CD4-positive, alpha-beta memory T cell (primary cell): ENCODE measurements around the gene PLGRKT. TPM values are rescaled to one million over a fixed set of nuclear protein-coding genes. Genes with fewer than 3 reads are reported as not detected.

Source experiments
- CTCF ChIA-PET: fragments of 350-600 bp; sonication (Branson Sonifier 250); formaldehyde crosslinking; loops from one replicate; lab custom pipeline; 2021; ENCODE audit warnings: inconsistent platforms; ENCODE audit not compliant: partially characterized antibody; lab: Charles Lee
- POLR2A ChIA-PET: fragments of 350-600 bp; sonication (Branson Sonifier 250); formaldehyde crosslinking; loops from one replicate; lab custom pipeline; 2021; ENCODE audit not compliant: partially characterized antibody; lab: Charles Lee
- DNase-seq, 5 donors: peaks; one replicate each; pipeline versions ENCODE4 v3.0.0 to v3.0.0-alpha.2; 2020 to 2022; ENCODE audit warnings: mixed read lengths in 1 of 5
- H3K27ac ChIP-seq: one replicate; pipeline ENCODE4 v1.7.0; 2013; ENCODE audit warnings: low read depth, low read length
- H3K27me3 ChIP-seq: 2 replicates; pipeline ENCODE4 v1.7.0; 2013; ENCODE audit warnings: mild to moderate bottlenecking, low read length, moderate library complexity; ENCODE audit not compliant: insufficient read depth
- H3K36me3 ChIP-seq: 2 replicates; pipeline ENCODE4 v1.7.0; 2013; ENCODE audit warnings: mild to moderate bottlenecking, low read length, moderate library complexity; ENCODE audit not compliant: insufficient read depth
- H3K4me1 ChIP-seq: 2 replicates; pipeline ENCODE4 v1.7.0; 2013; ENCODE audit warnings: mild to moderate bottlenecking, low read length, moderate library complexity; ENCODE audit not compliant: insufficient read depth
- H3K4me3 ChIP-seq, 2 donors: one replicate each; pipeline ENCODE4 v1.7.0; 2013; ENCODE audit warnings: low read length in 2 of 2, mild to moderate bottlenecking in 1 of 2
- H3K9me3 ChIP-seq, 2 donors: one replicate each; pipeline ENCODE4 v1.7.0; 2013; ENCODE audit warnings: low read length in 2 of 2, control low read depth in 1 of 2; ENCODE audit not compliant: control insufficient read depth in 1 of 2
- H3K27ac Mint-ChIP-seq, 7 donors: one replicate each; pipeline ENCODE4 v1.8.0; 2020 to 2021; ENCODE audit warnings: mixed read lengths in 7 of 7, mild to moderate bottlenecking in 6 of 7, inconsistent platforms in 3 of 7, moderate library complexity in 3 of 7
- H3K27me3 Mint-ChIP-seq, 2 donors: one replicate each; pipeline ENCODE4 v1.8.0; 2020 to 2021; ENCODE audit warnings: mixed read lengths in 2 of 2
- H3K36me3 Mint-ChIP-seq, 2 donors: one replicate each; pipeline ENCODE4 v1.8.0; 2020 to 2021; ENCODE audit warnings: mixed read lengths in 2 of 2, inconsistent platforms in 1 of 2, mild to moderate bottlenecking in 1 of 2
- H3K4me1 Mint-ChIP-seq, 4 donors: one replicate each; pipeline ENCODE4 v1.8.0; 2020 to 2021; ENCODE audit warnings: mixed read lengths in 4 of 4, mild to moderate bottlenecking in 1 of 4
- H3K4me3 Mint-ChIP-seq, 8 donors: one replicate each; pipeline ENCODE4 v1.8.0; 2020 to 2021; ENCODE audit warnings: mixed read lengths in 8 of 8, mild to moderate bottlenecking in 7 of 8, moderate library complexity in 6 of 8, inconsistent platforms in 3 of 8
- H3K9me3 Mint-ChIP-seq, 8 donors: one replicate each; pipeline ENCODE4 v1.8.0; 2020 to 2021; ENCODE audit warnings: mixed read lengths in 8 of 8, mild to moderate bottlenecking in 5 of 8, inconsistent platforms in 3 of 8, moderate library complexity in 1 of 8
- intact Hi-C: fragments of 100-400 bp; cut with micrococcal nuclease; formaldehyde crosslinking; loops from one replicate; pipeline ENCODE4 v1.15.1; 2023
- polyA plus RNA-seq, 2 donors: library from polyadenylated mRNA; unstranded; fragments of 300-500 nt; fragmentation: Illumina TruSeq; gene quantifications; one replicate each; pipeline ENCODE4 v1.2.3, GENCODE V29; 2021
- total RNA-seq, 2 experiments: library from RNA; stranded (reverse); gene quantifications; one replicate each; pipeline ENCODE4 v1.2.3, GENCODE V29; 2021

Gene PLGRKT
- total and polyA plus RNA-seq, 4 experiments from 2014 or later, result 20.0 to 101 (median 33.0) TPM

DNA sequence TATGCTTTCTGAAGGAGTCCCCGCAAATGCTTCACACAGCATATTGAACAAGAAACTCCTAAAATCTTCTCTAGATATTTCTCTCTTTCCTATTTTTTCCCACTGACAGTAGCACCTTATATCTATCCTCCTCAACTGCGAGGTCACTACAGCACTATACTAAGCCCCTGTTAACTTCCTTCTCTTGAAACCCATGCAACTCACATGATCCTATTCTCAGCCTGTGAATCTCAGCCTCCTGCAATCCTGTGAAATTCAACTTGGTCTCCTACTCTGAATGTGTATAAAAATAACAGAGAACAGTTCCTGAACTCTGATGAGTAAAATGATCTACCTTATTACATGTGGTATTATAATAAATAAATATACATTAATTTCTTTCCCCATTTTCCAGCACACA is 6.1 kb upstream of the PLGRKT start:
- DNase-seq, result no peak
- POLR2A ChIA-PET, result interaction anchor here (1.4 to 2.0 kb wide), 2 partner anchors 142 to 146 kb away, joined by 5 to 8 read pairs; no protein-coding TSS in a partner anchor
- no peak overlapping the region for H3K4me3 ChIP-seq
- peak overlapping the region in 1 of 8 donors; percentile 18 for H3K4me3 Mint-ChIP-seq
- H3K27ac ChIP-seq, result no peak overlapping the region
- peaks cover 21 to 44% (median 30%) of the 10 kb centered on the region in 4 donors for H3K4me1 Mint-ChIP-seq
- no peaks in the 10 kb centered on the region for H3K36me3 ChIP-seq
- no peaks in the 10 kb centered on the region for H3K9me3 ChIP-seq
- peaks cover 0 to 1% (median 0%) of the 10 kb centered on the region in 8 donors for H3K9me3 Mint-ChIP-seq
- H3K36me3 Mint-ChIP-seq, result no peaks in the 10 kb centered on the region
- CTCF ChIA-PET, result interaction anchor here (0.8 to 8.9 kb wide), 7 partner anchors 18 to 685 kb away, joined by 3 to 107 read pairs (median 7); partner anchors contain the start of gene INSL6
- no peaks in the 10 kb centered on the region for H3K27me3 ChIP-seq
- no peak overlapping the region for H3K27ac Mint-ChIP-seq
- intact Hi-C loops, result loop anchor here (2.0 to 5.0 kb wide), 2 partner anchors 257 to 681 kb away; partner anchors contain the start of gene INSL6
- H3K4me1 ChIP-seq, result peaks cover 26% of the 10 kb centered on the region
- no peaks in the 10 kb centered on the region for H3K27me3 Mint-ChIP-seq

DNA sequence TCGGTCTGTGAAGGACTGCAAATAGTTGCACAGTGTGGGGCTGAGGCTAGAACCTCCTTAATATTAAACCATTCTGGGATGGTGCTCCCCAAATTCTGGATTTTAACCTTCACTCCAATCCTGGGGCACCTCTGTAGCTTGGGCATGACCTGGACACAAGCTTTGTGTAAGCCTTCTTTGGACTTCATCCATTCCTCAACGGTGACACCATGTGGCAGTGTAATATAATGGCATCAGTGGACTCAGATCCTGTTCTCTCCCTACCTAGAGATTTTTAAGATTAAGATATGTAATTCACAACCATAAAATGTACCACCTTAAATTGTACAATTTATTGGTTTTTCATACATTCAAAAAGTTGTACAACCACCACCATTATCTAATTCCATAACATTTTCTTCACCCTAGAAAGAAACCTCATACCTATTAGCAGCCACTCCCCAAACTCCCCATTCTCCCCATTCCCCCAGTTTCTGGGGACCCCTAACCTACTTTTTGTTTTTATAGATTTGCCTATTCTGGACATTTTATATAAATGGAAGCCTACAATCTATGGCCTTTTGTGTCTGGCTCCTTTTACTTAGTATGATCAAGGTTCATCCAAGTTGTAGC is 4.8 kb upstream of the PLGRKT start:
- peak overlapping the region in 2 of 7 donors; percentile 61 to 70 for H3K27ac Mint-ChIP-seq
- CTCF ChIA-PET, result interaction anchor here (0.8 to 8.9 kb wide), 8 partner anchors 7 to 684 kb away, joined by 3 to 107 read pairs (median 14); partner anchors contain the start of genes CD274 and INSL6
- Histone ChIP-seq H3K9me3 (no peaks in the 10 kb centered on the region), H3K27ac (no peak overlapping the region), H3K4me3 (no peak overlapping the region), H3K27me3 (no peaks in the 10 kb centered on the region), H3K36me3 (no peaks in the 10 kb centered on the region), H3K4me1 (peaks cover 25% of the 10 kb centered on the region)
- H3K4me3 Mint-ChIP-seq, result peak overlapping the region in 1 of 8 donors; percentile 23
- intact Hi-C loops, result loop anchor here (2.0 to 5.0 kb wide), 2 partner anchors 255 to 680 kb away; partner anchors contain the start of gene INSL6
- peaks cover 0 to 1% (median 0%) of the 10 kb centered on the region in 8 donors for H3K9me3 Mint-ChIP-seq
- no peaks in the 10 kb centered on the region for H3K27me3 Mint-ChIP-seq
- peaks cover 22 to 44% (median 31%) of the 10 kb centered on the region in 4 donors for H3K4me1 Mint-ChIP-seq
- H3K36me3 Mint-ChIP-seq, result peaks cover 0 to 3% of the 10 kb centered on the region in 2 donors
- POLR2A ChIA-PET, result interaction anchor here (1.2 to 6.9 kb wide), 3 partner anchors 6 to 256 kb away, joined by 6 to 136 read pairs (median 8); partner anchors contain the start of gene CD274
- DNase-seq, result no peak

DNA sequence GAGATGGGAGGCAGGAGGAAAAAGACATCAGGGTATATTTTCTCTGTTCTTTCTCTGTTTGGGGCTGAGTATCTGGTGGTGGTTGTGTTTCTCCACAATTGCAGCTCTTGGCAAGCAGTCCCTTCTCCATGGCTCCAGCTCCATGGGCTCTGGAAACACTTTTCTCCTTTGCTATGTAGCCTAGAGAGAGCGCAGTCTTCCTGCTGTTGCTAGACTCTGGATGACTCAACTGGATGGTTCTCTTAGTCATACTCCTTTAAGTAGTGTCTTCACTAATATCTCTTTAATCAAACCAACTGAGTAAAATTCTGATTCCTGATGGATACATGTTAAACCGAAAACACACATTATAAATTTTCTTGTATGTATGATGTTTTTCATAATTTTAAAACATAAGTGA is 3.3 kb upstream of the PLGRKT start:
- DNase-seq, result no peak
- ChIA-PET CTCF (interaction anchor here (2.5 to 8.9 kb wide), 4 partner anchors 8 to 253 kb away, joined by 13 to 107 read pairs (median 62); partner anchors contain the start of genes CD274 and INSL6), POLR2A (interaction anchor here (6.9 kb wide), 1 partner anchor 7 kb away, joined by 136 read pairs; the partner anchor contains the start of gene CD274)
- H3K4me3 ChIP-seq, result no peak overlapping the region
- Mint-ChIP-seq H3K4me3 (no peak overlapping the region), H3K9me3 (no peaks in the 10 kb centered on the region), H3K36me3 (peaks cover 0 to 16% of the 10 kb centered on the region in 2 donors), H3K27me3 (no peaks in the 10 kb centered on the region), H3K4me1 (peaks cover 22 to 44% (median 32%) of the 10 kb centered on the region in 4 donors), H3K27ac (peak overlapping the region in 3 of 7 donors; percentile 42 to 79 (median 67))
- H3K9me3 ChIP-seq, result no peaks in the 10 kb centered on the region
- H3K27me3 ChIP-seq, result no peaks in the 10 kb centered on the region
- intact Hi-C loops, result loop anchor here (5.0 kb wide), 1 partner anchor 254 kb away; the partner anchor contains the start of gene INSL6
- H3K27ac ChIP-seq, result no peak overlapping the region
- peaks cover 23% of the 10 kb centered on the region for H3K4me1 ChIP-seq
- no peaks in the 10 kb centered on the region for H3K36me3 ChIP-seq

DNA sequence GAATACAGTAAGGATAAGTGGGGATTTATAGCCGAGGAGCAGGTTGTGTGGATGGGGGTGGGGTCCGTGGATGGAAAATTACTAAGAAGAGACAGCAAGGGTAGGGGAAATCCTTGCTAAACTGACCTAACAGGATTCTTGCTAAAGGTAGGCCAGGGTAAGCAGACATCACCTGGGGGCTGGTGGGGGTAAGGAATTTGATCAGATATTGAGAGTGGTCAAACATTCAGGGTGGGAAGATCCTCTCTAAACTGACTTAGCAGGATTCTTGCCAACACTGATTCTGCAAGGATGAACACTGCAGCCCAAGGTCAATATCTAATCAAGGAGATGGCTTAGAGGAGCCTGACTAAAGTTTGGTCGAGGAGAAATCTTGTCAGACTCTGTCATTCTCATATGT is 2.7 kb upstream of the PLGRKT start:
- Mint-ChIP-seq H3K4me1 (peaks cover 22 to 49% (median 35%) of the 10 kb centered on the region in 4 donors), H3K9me3 (no peaks in the 10 kb centered on the region), H3K4me3 (no peak overlapping the region), H3K27ac (peak overlapping the region in 5 of 7 donors; percentile 3 to 100 (median 78)), H3K27me3 (no peaks in the 10 kb centered on the region), H3K36me3 (peaks cover 1 to 21% of the 10 kb centered on the region in 2 donors)
- Histone ChIP-seq H3K4me3 (no peak overlapping the region), H3K27me3 (no peaks in the 10 kb centered on the region), H3K27ac (no peak overlapping the region), H3K9me3 (no peaks in the 10 kb centered on the region), H3K36me3 (peaks cover 5% of the 10 kb centered on the region), H3K4me1 (peaks cover 23% of the 10 kb centered on the region)
- intact Hi-C loops, result loop anchor here (5.0 kb wide), 1 partner anchor 253 kb away; the partner anchor contains the start of gene INSL6
- CTCF ChIA-PET, result interaction anchor here (1.2 to 8.9 kb wide), 6 partner anchors 9 to 253 kb away, joined by 3 to 107 read pairs (median 28); partner anchors contain the start of genes CD274 and INSL6
- POLR2A ChIA-PET, result interaction anchor here (0.9 to 6.9 kb wide), 2 partner anchors 8 to 168 kb away, joined by 4 to 136 read pairs; partner anchors contain the start of gene CD274
- no peak for DNase-seq

DNA sequence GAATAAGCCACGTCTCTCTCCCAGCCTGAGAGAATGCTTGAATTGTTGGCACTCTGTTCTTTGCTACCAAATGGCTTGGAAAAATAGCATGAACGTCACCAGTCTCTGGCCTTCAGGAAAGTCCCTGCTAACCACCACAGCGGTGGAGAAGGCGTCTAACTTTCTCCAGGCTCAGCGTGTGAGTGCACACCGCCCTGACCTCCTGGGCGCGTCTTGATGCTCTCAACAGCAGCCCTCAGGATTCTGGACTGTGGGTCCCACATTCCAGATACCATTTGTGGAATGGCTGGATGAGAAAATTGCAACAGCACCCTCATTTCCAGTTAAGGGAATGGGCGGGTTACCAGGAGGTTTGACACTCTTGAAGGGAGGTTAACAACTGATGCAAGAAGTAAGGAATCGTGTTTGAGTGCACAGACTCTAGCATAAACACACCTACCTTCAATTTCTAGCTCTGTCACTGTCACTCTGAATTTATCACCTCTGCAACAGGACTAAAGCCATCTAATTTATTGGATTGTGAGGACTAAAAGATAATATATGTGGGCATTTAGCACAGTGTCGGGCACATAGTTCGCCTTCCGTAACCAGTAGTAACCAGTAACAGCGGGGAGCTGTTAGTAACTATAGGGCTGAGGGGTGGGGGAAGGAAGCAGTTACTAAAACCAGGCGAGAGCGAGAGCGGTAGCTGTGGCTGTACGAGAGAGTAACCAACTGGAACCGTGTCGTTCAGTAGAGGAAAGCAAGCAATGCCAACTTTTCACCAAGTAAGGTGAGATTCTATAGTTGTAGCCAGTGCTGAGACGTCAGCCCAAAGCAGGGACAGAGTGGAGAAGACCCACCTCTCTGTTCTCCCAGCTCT is 807 bp upstream of the PLGRKT start:
- peaks cover 25 to 48% (median 37%) of the 10 kb centered on the region in 4 donors for H3K4me1 Mint-ChIP-seq
- POLR2A ChIA-PET, result interaction anchor here (0.5 to 6.9 kb wide), 26 partner anchors 10 to 1912 kb away, joined by 3 to 136 read pairs (median 4); partner anchors contain the start of genes AK3, CD274, INSL6 and KDM4C
- H3K4me3 ChIP-seq, result peak overlapping the region in 1 of 2 donors; percentile 71

DNA sequence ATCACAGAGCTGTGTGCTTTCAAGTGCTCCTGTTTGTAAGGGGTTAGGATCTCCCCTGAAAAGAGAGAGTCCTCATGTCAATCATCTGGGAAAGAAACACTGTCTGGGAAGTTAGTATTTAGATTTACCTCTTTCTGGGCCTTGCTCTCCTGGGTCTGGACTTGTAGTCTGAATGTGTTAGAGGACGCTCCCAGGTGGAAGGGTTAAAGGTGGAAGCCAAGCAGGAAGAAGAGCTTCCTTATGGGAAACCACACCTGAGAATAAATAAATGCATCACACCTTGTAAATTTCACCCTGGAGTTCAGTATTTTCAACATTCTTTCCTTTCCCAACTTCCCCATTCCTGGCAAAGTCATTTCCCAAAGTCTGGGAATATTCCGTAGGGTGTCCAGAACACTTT is 1.3 kb downstream of the PLGRKT start:
- Mint-ChIP-seq H3K36me3 (peaks cover 18 to 38% of the 10 kb centered on the region in 2 donors), H3K4me1 (peaks cover 25 to 42% (median 35%) of the 10 kb centered on the region in 4 donors), H3K4me3 (peak overlapping the region; percentile 64 to 98 (median 94)), H3K27me3 (no peaks in the 10 kb centered on the region), H3K9me3 (no peaks in the 10 kb centered on the region), H3K27ac (peak overlapping the region; percentile 19 to 100 (median 99))
- H3K9me3 ChIP-seq, result no peaks in the 10 kb centered on the region
- H3K27me3 ChIP-seq, result no peaks in the 10 kb centered on the region
- peak overlapping the region in 1 of 2 donors; percentile 83 for H3K4me3 ChIP-seq
- ChIA-PET POLR2A (interaction anchor here (1.8 to 6.9 kb wide), 7 partner anchors 12 to 695 kb away, joined by 5 to 136 read pairs (median 19); partner anchors contain the start of genes AK3, CD274, INSL6 and RIC1), CTCF (interaction anchor here (1.0 to 8.9 kb wide), 10 partner anchors 10 to 253 kb away, joined by 3 to 107 read pairs (median 8); partner anchors contain the start of genes CD274, INSL6 and RIC1)
- peaks cover 23% of the 10 kb centered on the region for H3K4me1 ChIP-seq
- no peak for DNase-seq
- peak overlapping the region; percentile 92 for H3K27ac ChIP-seq
- intact Hi-C loops, result loop anchor here (5.0 to 10.0 kb wide), 9 partner anchors 99 to 1909 kb away; partner anchors contain the start of genes AK3, CDC37L1, JAK2 and PLPP6
- peaks cover 7% of the 10 kb centered on the region for H3K36me3 ChIP-seq

More for the DNA sequence above, 807 bp upstream of the PLGRKT start:
- Mint-ChIP-seq H3K36me3 (peaks cover 6 to 28% of the 10 kb centered on the region in 2 donors), H3K27ac (peak overlapping the region; percentile 99 to 100 (median 99)), H3K9me3 (no peaks in the 10 kb centered on the region), H3K4me3 (peak overlapping the region; percentile 91 to 98 (median 94)), H3K27me3 (no peaks in the 10 kb centered on the region)
- Histone ChIP-seq H3K36me3 (peaks cover 7% of the 10 kb centered on the region), H3K27me3 (no peaks in the 10 kb centered on the region), H3K9me3 (no peaks in the 10 kb centered on the region), H3K4me1 (peaks cover 23% of the 10 kb centered on the region), H3K27ac (peak overlapping the region; percentile 92)
- intact Hi-C loops, result loop anchor here (1.0 to 10.0 kb wide), 10 partner anchors 12 to 1911 kb away; partner anchors contain the start of genes AK3, CD274, CDC37L1 and JAK2
- DNase-seq, result peak; percentile 58 to 86 (median 71)
- CTCF ChIA-PET, result interaction anchor here (1.0 to 8.9 kb wide), 12 partner anchors 11 to 251 kb away, joined by 3 to 107 read pairs (median 8); partner anchors contain the start of genes CD274, INSL6 and RIC1
